Stimulated activated CD8-positive, alpha-beta memory T cell treated with anti-CD3 and anti-CD28 coated beads, Interleukin-7, amount 100 ng/mL, for 4 hours (primary cell): ENCODE measurements around the gene FTSJ3.
"Not testable (repeated sequence)": the region's sequence is repeated elsewhere in the genome, so short reads cannot be mapped to it uniquely, and the experiment has no call there.

Experiments used
- DNase-seq, 2 donors: peaks; one replicate each; pipeline ENCODE4 v3.0.0-alpha.2; 2020; ENCODE audit warnings: low read depth in 2 of 2

FTSJ3 gene

DNA sequence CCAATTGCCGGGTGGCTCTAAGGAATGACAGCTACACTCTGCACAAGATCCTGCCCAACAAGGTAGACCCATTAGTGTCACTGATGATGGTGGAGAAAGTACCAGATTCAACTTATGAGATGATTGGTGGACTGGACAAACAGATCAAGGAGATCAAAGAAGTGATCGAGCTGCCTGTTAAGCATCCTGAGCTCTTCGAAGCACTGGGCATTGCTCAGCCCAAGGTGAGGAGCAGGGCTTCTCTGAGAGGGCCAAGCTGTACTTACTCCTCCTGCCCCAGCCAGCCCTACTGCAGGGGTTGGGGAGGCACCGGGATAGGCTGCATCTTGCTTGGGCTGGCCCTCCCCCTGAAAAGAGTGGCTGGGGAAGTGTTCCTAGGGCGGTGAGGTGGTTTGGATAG is 2.8 kb upstream of the FTSJ3 start:
- no peak for DNase-seq

- no peak for DNase-seq
These were observed 1.5 kb upstream of the FTSJ3 start for GRCh38 chr17:63828936-63829335.

GRCh38 chr17:63827801-63828221 is 348 bp upstream of the FTSJ3 start:
- DNase-seq, result no peak

DNA sequence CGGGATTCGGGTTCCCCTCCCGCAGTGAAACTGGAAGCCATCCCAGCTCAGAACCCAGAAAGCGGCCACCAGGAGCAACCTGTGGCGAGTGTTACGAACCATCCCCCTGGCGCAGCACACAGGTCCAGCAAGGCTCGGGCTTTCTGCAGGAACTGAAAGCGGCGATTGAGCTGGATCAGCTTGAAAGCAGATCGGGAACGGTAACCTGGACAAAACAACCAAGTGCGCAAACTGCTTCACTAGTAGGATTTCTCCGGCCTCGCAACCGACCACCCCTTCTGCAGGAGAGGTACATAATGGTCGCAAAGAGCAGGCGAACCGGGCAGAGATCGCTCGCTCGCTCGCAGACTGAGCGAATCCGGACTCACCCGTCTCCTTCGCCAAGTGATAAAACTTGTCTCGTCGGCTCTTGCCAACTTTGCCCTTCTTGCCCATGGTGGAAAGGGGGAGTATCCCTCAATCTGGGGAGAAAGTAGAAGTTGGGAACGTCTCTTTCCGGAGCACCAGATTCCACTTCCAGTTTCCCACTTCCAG is 928 bp downstream of the FTSJ3 start:
- DNase-seq, result no peak

GRCh38 chr17:63824362-63824761 is 3.1 kb downstream of the FTSJ3 start:
- DNase-seq, result no peak

DNA sequence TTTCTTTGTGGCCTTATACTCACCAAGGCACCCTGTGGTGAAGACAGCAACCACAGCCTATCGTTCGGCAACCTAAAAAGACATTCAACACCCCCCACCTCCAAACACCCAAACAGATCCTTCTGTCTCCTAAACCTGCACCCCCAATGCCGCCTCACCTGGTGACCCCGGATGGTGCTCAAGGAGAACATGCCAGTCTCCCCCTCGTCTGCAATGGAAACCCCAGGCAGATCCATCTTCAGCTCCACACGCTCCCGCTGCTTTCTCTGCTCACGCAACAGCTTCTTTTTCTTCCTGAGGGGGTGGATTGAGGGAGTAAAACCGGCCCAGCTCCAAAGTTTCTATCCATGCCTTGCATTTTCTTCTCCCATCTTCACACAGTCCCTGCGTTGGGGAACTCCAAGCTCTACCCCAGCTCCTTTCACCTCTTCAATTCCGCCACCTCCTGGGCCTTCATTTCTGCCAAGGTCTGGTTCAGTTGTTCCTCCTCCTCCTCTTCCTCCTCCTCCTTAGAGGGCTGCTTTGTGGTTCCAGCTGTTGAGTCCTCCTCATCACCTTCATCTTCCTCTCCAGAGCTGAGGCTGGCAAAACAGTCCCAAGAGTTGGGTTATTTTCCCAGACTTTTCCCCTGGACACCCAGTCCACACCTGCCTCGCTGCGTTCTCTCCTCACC is 3.7 kb downstream of the FTSJ3 start:
- no peak for DNase-seq

- no peak for DNase-seq
These were observed 4.9 kb downstream of the FTSJ3 start for GRCh38 chr17:63822537-63822936.

DNA sequence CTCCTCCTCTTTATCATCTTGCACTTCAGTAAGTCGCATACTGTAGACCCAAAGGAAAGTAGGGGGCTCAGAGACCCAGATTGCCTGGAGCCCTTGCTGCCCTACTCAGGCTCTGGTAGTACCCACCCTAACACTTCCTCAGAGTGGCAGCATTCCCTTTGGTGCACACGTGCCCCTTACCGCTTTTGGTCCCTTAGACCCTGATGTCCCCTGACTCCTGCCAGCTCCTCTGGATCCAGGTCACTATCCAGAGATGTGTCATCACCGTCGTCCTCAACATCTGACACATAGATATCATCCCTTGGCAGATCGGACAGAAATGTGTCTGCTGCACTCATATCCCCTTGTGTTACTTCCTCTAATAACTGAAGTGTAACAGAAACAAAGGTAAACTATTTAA is 5.7 kb downstream of the FTSJ3 start:
- no peak for DNase-seq

GRCh38 chr17:63820963-63821561 is 6.4 kb downstream of the FTSJ3 start:
- no peak for DNase-seq

GRCh38 chr17:63819585-63820537 is 7.6 kb downstream of the FTSJ3 start:
- DNase-seq, result no peak

DNA sequence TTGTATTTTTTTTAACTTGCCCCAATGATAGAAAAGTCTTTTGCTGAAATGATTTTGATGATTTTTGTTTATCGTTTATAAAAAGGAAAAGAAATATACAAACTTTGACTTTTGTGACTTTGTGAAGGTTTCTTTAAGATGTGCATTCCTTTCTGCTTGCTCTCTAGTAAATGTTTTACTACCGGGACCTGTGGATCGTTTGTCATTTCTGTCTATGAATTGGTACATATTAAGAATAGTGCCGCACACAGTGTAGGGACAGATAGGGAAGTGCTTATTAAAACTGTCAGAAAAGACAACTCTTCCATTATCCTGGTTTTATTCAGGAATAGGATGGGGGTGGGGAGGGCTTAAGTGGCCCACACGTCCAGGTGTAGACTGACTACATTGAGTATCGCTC is 8.3 kb downstream of the FTSJ3 start:
- no peak for DNase-seq

DNA sequence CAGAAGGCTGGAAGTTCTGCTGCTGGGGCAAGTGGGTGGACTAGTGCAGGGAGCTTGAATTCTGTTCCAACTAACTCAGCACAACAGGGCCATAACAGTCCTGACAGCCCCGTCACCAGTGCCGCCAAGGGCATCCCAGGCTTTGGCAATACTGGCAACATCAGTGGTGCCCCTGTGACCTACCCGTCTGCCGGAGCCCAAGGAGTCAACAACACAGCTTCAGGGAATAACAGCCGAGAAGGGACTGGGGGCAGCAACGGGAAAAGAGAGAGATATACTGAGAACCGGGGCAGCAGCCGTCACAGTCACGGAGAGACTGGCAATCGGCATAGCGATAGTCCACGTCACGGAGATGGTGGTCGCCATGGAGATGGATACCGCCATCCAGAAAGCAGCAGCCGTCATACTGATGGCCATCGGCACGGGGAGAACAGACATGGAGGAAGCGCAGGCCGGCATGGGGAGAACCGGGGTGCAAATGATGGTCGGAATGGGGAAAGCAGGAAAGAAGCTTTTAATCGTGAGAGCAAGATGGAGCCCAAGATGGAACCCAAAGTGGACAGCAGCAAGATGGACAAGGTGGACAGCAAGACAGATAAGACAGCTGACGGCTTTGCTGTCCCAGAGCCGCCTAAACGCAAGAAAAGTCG is 9.6 kb downstream of the FTSJ3 start:
- DNase-seq, result no peak

DNA sequence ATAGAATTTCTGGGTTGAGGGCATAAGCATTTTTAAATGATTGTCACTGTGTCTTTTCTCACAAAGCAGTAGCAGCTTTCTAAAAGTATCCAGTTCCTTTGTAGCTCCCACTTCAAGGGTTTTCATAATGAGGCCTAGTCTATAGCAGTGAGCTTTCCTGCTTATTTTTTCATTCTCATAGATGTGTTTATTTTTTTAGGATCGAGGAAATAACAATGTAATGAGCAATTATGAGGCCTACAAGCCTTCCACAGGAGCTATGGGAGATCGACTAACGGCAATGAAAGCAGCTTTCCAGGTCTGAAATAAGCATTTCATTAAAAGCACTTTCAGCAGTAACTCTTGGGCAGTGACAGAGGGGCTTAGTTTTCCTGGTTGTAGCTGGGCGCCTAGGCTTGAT is 10.8 kb downstream of the FTSJ3 start:
- no peak for DNase-seq

- no peak for DNase-seq
These were observed 11.3 kb downstream of the FTSJ3 start for GRCh38 chr17:63816123-63816522.

- DNase-seq, result no peak
These were observed 17.5 kb downstream of the FTSJ3 start for GRCh38 chr17:63809970-63810369.

DNA sequence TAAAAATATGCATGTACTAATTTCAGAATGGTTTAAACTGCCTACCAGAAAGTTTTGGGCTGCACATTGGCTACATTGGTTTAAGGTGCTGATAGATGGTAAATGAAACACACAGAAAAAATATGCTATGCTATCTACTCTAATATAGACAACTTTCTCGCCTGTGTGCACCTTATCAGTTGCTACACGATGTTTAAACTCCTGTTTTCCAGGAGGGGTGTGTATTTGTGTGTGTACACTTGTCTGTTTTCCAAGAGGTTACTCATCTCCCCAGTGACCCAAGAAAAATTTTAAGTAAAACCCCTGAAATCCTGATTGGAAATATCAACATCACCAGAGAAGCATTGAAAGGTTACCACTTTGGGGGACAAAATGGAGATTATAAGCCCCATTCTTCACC is 21.9 kb downstream of the FTSJ3 start:
- DNase-seq, result no peak

DNA sequence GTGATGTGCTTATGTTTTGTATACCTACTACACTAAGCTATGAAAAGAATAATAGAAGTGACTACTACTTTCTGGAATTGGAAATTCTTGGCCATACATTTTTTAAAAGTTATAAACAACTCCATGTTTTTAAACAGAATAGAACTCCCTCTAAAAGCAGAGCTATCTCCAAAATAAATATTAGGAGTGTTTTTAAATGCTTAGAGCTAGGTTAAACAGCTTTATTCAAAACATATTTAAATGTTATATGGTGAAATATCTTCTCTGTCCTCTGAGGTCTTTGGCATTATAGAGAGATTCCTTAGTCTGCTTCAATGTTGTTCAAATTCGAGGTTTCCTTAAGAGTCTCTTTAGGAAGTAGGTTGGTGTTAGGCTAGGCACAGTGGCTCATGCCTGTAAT is 23.1 kb downstream of the FTSJ3 start:
- DNase-seq, result no peak

DNA sequence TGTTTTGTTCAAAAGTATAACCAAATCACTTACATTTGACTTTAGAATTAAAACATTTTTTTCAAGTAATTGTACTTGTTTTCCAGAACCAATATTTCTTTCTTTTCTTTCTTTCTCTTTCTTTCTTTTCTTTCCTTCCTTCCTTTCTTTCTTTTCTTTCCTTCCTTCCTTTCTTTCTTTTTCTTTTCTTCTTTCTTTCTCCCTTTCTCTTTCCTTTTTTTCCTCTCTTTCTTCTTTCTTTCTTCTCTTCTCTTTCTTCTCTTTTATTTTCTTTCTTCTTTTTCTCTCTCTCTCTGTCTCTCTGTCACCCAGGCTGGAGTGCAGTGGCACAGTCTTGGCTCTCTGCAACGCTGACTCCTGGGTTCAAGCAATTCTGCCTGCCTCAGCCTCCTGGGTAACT is 26.7 kb downstream of the FTSJ3 start:
- no peak for DNase-seq

DNA sequence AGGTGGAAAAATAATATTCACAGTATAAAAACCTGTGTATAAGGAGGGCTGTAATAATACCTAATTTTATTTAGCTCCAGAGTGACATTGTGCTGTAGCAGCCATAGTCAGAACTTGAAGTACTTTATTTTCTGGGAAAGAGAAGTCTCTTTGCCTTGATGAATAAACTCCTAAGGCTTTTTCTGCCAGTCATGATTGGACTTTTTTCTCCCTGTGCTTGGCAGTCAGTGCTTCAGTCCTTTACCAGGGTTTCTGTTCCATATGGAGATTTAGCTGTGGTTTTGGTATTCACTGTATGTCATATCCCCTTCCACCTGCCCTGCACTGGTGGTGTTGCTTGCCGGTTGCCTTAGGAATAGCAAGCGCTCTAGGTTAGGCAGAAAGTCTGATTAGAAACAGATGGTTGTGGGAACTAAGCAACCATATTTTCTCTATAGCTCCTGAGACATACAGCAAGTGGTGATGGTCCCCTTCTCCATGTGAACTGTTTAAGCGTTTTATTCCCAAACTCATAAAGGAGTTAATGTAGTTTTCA is 28.8 kb downstream of the FTSJ3 start:
- DNase-seq, result no peak

GRCh38 chr17:63796375-63796774 is 31.1 kb downstream of the FTSJ3 start:
- DNase-seq, result not testable (repeated sequence)

DNA sequence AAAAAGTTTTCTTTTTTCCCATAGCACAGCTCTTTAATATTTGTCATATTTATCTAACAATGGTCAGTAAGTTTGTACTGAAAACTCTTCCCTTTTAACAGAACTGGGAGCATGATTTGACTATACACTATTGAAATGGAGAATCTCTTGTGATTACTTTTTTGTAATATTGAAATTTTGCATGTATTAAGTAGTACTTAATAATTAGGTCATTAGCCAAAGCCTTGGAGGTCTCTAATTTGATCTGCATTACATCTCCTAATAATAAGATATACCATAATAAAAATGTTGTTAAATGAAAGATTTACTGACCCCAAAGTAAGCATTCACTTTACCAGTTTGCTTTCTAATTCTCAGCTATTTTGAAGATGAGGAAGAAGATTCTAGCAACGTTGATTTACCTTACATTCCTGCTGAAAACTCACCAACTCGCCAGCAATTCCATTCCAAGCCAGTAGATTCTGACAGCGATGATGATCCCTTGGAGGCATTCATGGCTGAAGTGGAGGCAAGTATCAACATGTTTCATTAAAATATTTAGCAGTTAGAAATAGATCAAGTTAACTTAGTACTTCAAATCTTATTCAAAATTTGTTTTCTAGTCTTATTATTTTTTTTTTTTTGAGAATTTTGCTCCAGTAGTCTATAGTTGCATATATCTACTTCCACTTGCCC is 35.3 kb downstream of the FTSJ3 start:
- no peak for DNase-seq
